CD4-positive, alpha-beta T cell treated with Interleukin-12 subunit alpha and Interleukin-12 subunit beta, for 1 hour (primary cell): ENCODE data around the gene IGFBP7.
A peak's percentile ranks its signal among the peaks of the same experiment; 100 is the strongest.

Experiments used
- DNase-seq: peaks from one replicate; pipeline ENCODE4 v3.0.0-alpha.2; 2020

IGFBP7 gene

GRCh38 chr4:57034520-57034919 is 75.7 kb downstream of the IGFBP7 start:
- no peak for DNase-seq

GRCh38 chr4:57023104-57023503 is 87.1 kb downstream of the IGFBP7 start:
- no peak for DNase-seq

- DNase-seq = no peak
Measured at GRCh38 chr4:57020467-57021101, 89.6 kb downstream of the IGFBP7 start.

- no peak for DNase-seq
Measured at GRCh38 chr4:57018980-57019379, 91.2 kb downstream of the IGFBP7 start.

GRCh38 chr4:57013543-57014120 is 96.6 kb downstream of the IGFBP7 start:
- no peak for DNase-seq

- DNase-seq = no peak
Measured at GRCh38 chr4:56999751-57000150, 110.4 kb downstream of the IGFBP7 start.

GRCh38 chr4:56995525-56995924 is 114.7 kb downstream of the IGFBP7 start:
- DNase-seq = no peak

GRCh38 chr4:56990109-56990905 is 119.9 kb downstream of the IGFBP7 start:
- DNase-seq = no peak

GRCh38 chr4:56986952-56987351 is 123.2 kb downstream of the IGFBP7 start:
- DNase-seq = no peak

GRCh38 chr4:56986192-56986591 is 124.0 kb downstream of the IGFBP7 start:
- no peak for DNase-seq

- DNase-seq = peak; percentile 5
Measured at GRCh38 chr4:56981795-56982201, 128.4 kb downstream of the IGFBP7 start.
